Neuronal stem cell (in vitro differentiated cells): ENCODE measurements around the gene PPP1R8.
"Not testable (repeated sequence)": the region's sequence is repeated elsewhere in the genome, so short reads cannot be mapped to it uniquely, and the experiment has no call there.

Experiments
- DNase-seq: peaks from one replicate; pipeline ENCODE4 v3.0.0-alpha.2; 2013; ENCODE audit warnings: low spot score
- H2AFZ ChIP-seq: one replicate; pipeline ENCODE4 v1.6.1; 2013; ENCODE audit warnings: mild to moderate bottlenecking, low read length, inconsistent platforms
- H2AK5ac ChIP-seq: 2 replicates; pipeline ENCODE4 v1.6.1; 2013; ENCODE audit warnings: low read depth, mild to moderate bottlenecking, inconsistent platforms, low read length, moderate library complexity, mixed read lengths
- H2BK120ac ChIP-seq: 2 replicates; pipeline ENCODE4 v1.6.1; 2013; ENCODE audit warnings: low read depth, mild to moderate bottlenecking, inconsistent platforms, low read length, moderate library complexity, mixed read lengths
- H2BK12ac ChIP-seq: one replicate; pipeline ENCODE4 v1.6.1; 2013; ENCODE audit warnings: low read length, inconsistent platforms
- H2BK15ac ChIP-seq: 2 replicates; pipeline ENCODE4 v1.6.1; 2013; ENCODE audit warnings: mild to moderate bottlenecking, low read length, inconsistent platforms, mixed read lengths
- H2BK5ac ChIP-seq: one replicate; pipeline ENCODE4 v1.6.1; 2013; ENCODE audit warnings: inconsistent platforms, mild to moderate bottlenecking, low read length, moderate library complexity
- H3K14ac ChIP-seq: one replicate; pipeline ENCODE4 v1.6.1; 2013; ENCODE audit warnings: low read length, inconsistent platforms
- H3K18ac ChIP-seq: 2 replicates; pipeline ENCODE4 v1.6.1; 2013; ENCODE audit warnings: low read length, inconsistent platforms
- H3K23ac ChIP-seq: 2 replicates; pipeline ENCODE4 v1.6.1; 2013; ENCODE audit warnings: low read depth, mild to moderate bottlenecking, mixed read lengths, low read length, inconsistent platforms; ENCODE audit not compliant: poor library complexity
- H3K27ac ChIP-seq: replicated peaks from 3 replicates; pipeline ENCODE4 v1.5.1; 2013; ENCODE audit warnings: low read length, inconsistent platforms
- H3K27me3 ChIP-seq, 3 experiments: 2 replicates each; pipeline ENCODE4 v1.6.1; 2013; ENCODE audit warnings: low read length in 3 of 3, mild to moderate bottlenecking in 2 of 3, inconsistent platforms in 1 of 3, low read depth in 1 of 3, mixed read lengths in 1 of 3, moderate library complexity in 1 of 3; ENCODE audit not compliant: control insufficient read depth in 3 of 3, insufficient read depth in 3 of 3
- H3K36me3 ChIP-seq, 2 donors: replicated peaks in 1 of 2; 2 replicates each; pipeline ENCODE4 v1.6.1; 2013; ENCODE audit warnings: low read length in 2 of 2; ENCODE audit not compliant: control insufficient read depth in 2 of 2, insufficient read depth in 2 of 2
- H3K4ac ChIP-seq: 2 replicates; pipeline ENCODE4 v1.6.1; 2013; ENCODE audit warnings: inconsistent platforms, mild to moderate bottlenecking, low read length, moderate library complexity
- H3K4me1 ChIP-seq, 2 donors: 1 replicate in 1 of 2; 2 replicates in 1 of 2; pipeline ENCODE4 v1.6.1; 2013; ENCODE audit warnings: low read length in 2 of 2, low read depth in 1 of 2; ENCODE audit not compliant: control insufficient read depth in 2 of 2, insufficient read depth in 1 of 2
- H3K4me2 ChIP-seq: one replicate; pipeline ENCODE4 v1.6.1; 2013; ENCODE audit warnings: mild to moderate bottlenecking, low read length, inconsistent platforms; ENCODE audit not compliant: insufficient read depth, poor library complexity, severe bottlenecking
- H3K4me3 ChIP-seq, 2 donors: 2 replicates each; pipeline ENCODE4 v1.5.1; 2013; ENCODE audit warnings: low read length in 2 of 2, mild to moderate bottlenecking in 2 of 2, inconsistent platforms in 1 of 2, moderate library complexity in 1 of 2
- H3K79me1 ChIP-seq: one replicate; pipeline ENCODE4 v1.6.1; 2013; ENCODE audit warnings: low read depth, mild to moderate bottlenecking, inconsistent platforms, low read length, moderate library complexity
- H3K9ac ChIP-seq: one replicate; pipeline ENCODE4 v1.6.1; 2013; ENCODE audit warnings: mild to moderate bottlenecking, low read depth, low read length, inconsistent platforms; ENCODE audit not compliant: poor library complexity
- H3K9me3 ChIP-seq, 2 donors: replicated peaks in 1 of 2; 2 replicates each; pipeline versions ENCODE3 to v1.6.1; 2013; ENCODE audit warnings: low read length in 2 of 2, mild to moderate bottlenecking in 2 of 2, inconsistent platforms in 1 of 2, low read depth in 1 of 2, mixed read lengths in 1 of 2, moderate library complexity in 1 of 2; ENCODE audit not compliant: control insufficient read depth in 2 of 2, insufficient read depth in 1 of 2
- H4K8ac ChIP-seq: one replicate; pipeline ENCODE4 v1.6.1; 2013; ENCODE audit warnings: low read depth, mild to moderate bottlenecking, inconsistent platforms, low read length, moderate library complexity
- H4K91ac ChIP-seq: one replicate; pipeline ENCODE4 v1.6.1; 2013; ENCODE audit warnings: low read length, low read depth, mild to moderate bottlenecking, inconsistent platforms; ENCODE audit not compliant: poor library complexity
- WGBS, 2 donors: extraction: QIAGEN DNeasy Blood & Tissue Kit; methylation state at CpG; one replicate each; pipeline ENCODE4 v1.1.7; 2013; ENCODE audit warnings: missing lambda C conversion rate in 2 of 2, mixed read lengths in 1 of 2; ENCODE audit not compliant: insufficient read length in 2 of 2, insufficient replicate concordance in 1 of 2; ENCODE audit errors: extremely low coverage in 2 of 2; 5-methylcytosine and 5-hydroxymethylcytosine counted together

Gene PPP1R8

GRCh38 chr1:27868556-27868931, 38.0 kb downstream of the PPP1R8 start:
- Histone ChIP-seq H2AK5ac (peak overlapping the region; percentile 60), H2BK5ac (no peak overlapping the region), H2AFZ (peak overlapping the region; percentile 70), H3K79me1 (no peaks in the 10 kb centered on the region), H3K23ac (peak overlapping the region; percentile 68), H2BK15ac (no peak overlapping the region), H3K4me1 (peaks cover 8 to 11% of the 10 kb centered on the region in 2 donors), H3K27ac (no peak overlapping the region), H3K9ac (no peak overlapping the region), H2BK120ac (no peak overlapping the region), H2BK12ac (no peak overlapping the region), H3K18ac (no peak overlapping the region), H3K9me3 (no peaks in the 10 kb centered on the region), H3K27me3 (peaks cover 4 to 11% (median 10%) of the 10 kb centered on the region in 3 experiments), H3K4me2 (no peak overlapping the region), H4K91ac (no peak overlapping the region), H3K36me3 (no peaks in the 10 kb centered on the region), H3K4ac (no peak overlapping the region), H4K8ac (no peak overlapping the region), H3K14ac (peak overlapping the region; percentile 67), H3K4me3 (no peak overlapping the region)
- no CpG with 5 or more reads among the region's 11 CpGs for WGBS, 2 donors
- no peak for DNase-seq

- no peak overlapping the region for H3K27ac ChIP-seq
- H2BK15ac ChIP-seq, result no peak overlapping the region
- peak overlapping the region; percentile 10 for H2BK5ac ChIP-seq
- peaks cover 8 to 10% of the 10 kb centered on the region in 2 donors for H3K4me1 ChIP-seq
- H3K36me3 ChIP-seq, result no peaks in the 10 kb centered on the region
- H2BK12ac ChIP-seq, result no peak overlapping the region
- no peaks in the 10 kb centered on the region for H3K79me1 ChIP-seq
- H3K9ac ChIP-seq, result peak overlapping the region; percentile 57
- H4K8ac ChIP-seq, result no peak overlapping the region
- H2AK5ac ChIP-seq, result peak overlapping the region; percentile 60
- peak overlapping the region in 1 of 2 donors; percentile 12 for H3K4me3 ChIP-seq
- no peak overlapping the region for H4K91ac ChIP-seq
- peaks cover 4 to 14% (median 12%) of the 10 kb centered on the region in 3 experiments for H3K27me3 ChIP-seq
- no peak for DNase-seq
- no CpG with 5 or more reads among the region's 16 CpGs for WGBS, 2 donors
- H3K14ac ChIP-seq, result peak overlapping the region; percentile 67
- H3K18ac ChIP-seq, result peak overlapping the region; percentile 76
- peak overlapping the region; percentile 70 for H2AFZ ChIP-seq
- no peak overlapping the region for H3K4me2 ChIP-seq
- peak overlapping the region; percentile 68 for H3K23ac ChIP-seq
- no peaks in the 10 kb centered on the region for H3K9me3 ChIP-seq
- no peak overlapping the region for H3K4ac ChIP-seq
- H2BK120ac ChIP-seq, result no peak overlapping the region
Observed at GRCh38 chr1:27868932-27869718, 38.5 kb downstream of the PPP1R8 start.

- DNase-seq, result no peak
- no peak overlapping the region for H2BK120ac ChIP-seq
- no peak overlapping the region for H3K9ac ChIP-seq
- H3K23ac ChIP-seq, result no peak overlapping the region
- no CpG with 5 or more reads among the region's 1 CpG for WGBS, 2 donors
- H2BK5ac ChIP-seq, result no peak overlapping the region
- H4K8ac ChIP-seq, result no peak overlapping the region
- no peak overlapping the region for H2AK5ac ChIP-seq
- no peaks in the 10 kb centered on the region for H3K9me3 ChIP-seq
- H2BK15ac ChIP-seq, result no peak overlapping the region
- no peak overlapping the region for H3K27ac ChIP-seq
- H3K18ac ChIP-seq, result no peak overlapping the region
- no peak overlapping the region for H2BK12ac ChIP-seq
- H3K36me3 ChIP-seq, result no peaks in the 10 kb centered on the region
- H3K4ac ChIP-seq, result no peak overlapping the region
- H3K4me2 ChIP-seq, result no peak overlapping the region
- no peak overlapping the region for H4K91ac ChIP-seq
- H3K4me3 ChIP-seq, result no peak overlapping the region
- H3K4me1 ChIP-seq, result peaks cover 8 to 10% of the 10 kb centered on the region in 2 donors
- no peak overlapping the region for H2AFZ ChIP-seq
- peaks cover 4 to 14% (median 12%) of the 10 kb centered on the region in 3 experiments for H3K27me3 ChIP-seq
- H3K79me1 ChIP-seq, result no peaks in the 10 kb centered on the region
- H3K14ac ChIP-seq, result no peak overlapping the region
Observed at GRCh38 chr1:27869719-27870085, 39.1 kb downstream of the PPP1R8 start.

- no CpG with 5 or more reads among the region's 7 CpGs for WGBS, 2 donors
- not testable (repeated sequence) for H4K8ac ChIP-seq, DNase-seq
Observed at GRCh38 chr1:27871076-27871475, 40.5 kb downstream of the PPP1R8 start.

More at GRCh38 chr1:27871076-27871475, 40.5 kb downstream of the PPP1R8 start:
- not testable (repeated sequence) for H3K23ac ChIP-seq, H3K14ac ChIP-seq, H2AFZ ChIP-seq, H3K36me3 ChIP-seq, H2BK120ac ChIP-seq, H3K4ac ChIP-seq, H3K79me1 ChIP-seq, H2AK5ac ChIP-seq, H3K4me2 ChIP-seq, H3K4me3 ChIP-seq, H2BK5ac ChIP-seq, H3K9me3 ChIP-seq, H2BK15ac ChIP-seq, H3K27ac ChIP-seq, H3K4me1 ChIP-seq, H3K18ac ChIP-seq, H2BK12ac ChIP-seq, H4K91ac ChIP-seq, H3K9ac ChIP-seq
- peaks cover 4 to 14% (median 12%) of the 10 kb centered on the region in 3 experiments for H3K27me3 ChIP-seq
